GM12874 (cell line): ENCODE results near the gene JPH2.

Source experiments
- TF ChIP-seq, protein P1 (sequence below): IDR thresholded peaks from 2 replicates; pipeline ENCODE4 v1.5.1; 2011; ENCODE audit warnings: low read depth, mild to moderate bottlenecking, control low read depth, low read length, moderate library complexity; ENCODE audit not compliant: insufficient read depth

JPH2 gene

DNA sequence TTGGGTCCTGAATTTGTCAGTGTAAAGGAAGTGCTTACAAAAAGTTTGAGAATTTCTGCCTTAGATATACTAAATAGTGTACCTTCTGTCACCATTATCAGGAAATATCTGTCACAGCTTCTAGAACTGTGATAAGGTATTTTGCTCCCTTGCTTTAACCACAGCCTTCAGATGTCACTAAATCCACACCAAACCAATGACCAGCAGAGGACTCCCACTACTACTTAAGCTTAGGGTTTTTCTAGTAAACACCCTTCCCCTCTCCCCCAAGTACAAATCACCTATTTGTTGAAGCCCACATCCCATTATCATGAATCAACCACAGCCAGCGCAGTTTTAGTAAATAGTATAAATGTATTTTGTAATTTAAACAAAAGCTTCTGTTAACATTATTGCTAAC, 8.6 kb upstream of the JPH2 start:
- TF ChIP-seq, protein P1, sequence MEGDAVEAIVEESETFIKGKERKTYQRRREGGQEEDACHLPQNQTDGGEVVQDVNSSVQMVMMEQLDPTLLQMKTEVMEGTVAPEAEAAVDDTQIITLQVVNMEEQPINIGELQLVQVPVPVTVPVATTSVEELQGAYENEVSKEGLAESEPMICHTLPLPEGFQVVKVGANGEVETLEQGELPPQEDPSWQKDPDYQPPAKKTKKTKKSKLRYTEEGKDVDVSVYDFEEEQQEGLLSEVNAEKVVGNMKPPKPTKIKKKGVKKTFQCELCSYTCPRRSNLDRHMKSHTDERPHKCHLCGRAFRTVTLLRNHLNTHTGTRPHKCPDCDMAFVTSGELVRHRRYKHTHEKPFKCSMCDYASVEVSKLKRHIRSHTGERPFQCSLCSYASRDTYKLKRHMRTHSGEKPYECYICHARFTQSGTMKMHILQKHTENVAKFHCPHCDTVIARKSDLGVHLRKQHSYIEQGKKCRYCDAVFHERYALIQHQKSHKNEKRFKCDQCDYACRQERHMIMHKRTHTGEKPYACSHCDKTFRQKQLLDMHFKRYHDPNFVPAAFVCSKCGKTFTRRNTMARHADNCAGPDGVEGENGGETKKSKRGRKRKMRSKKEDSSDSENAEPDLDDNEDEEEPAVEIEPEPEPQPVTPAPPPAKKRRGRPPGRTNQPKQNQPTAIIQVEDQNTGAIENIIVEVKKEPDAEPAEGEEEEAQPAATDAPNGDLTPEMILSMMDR: no peak

DNA sequence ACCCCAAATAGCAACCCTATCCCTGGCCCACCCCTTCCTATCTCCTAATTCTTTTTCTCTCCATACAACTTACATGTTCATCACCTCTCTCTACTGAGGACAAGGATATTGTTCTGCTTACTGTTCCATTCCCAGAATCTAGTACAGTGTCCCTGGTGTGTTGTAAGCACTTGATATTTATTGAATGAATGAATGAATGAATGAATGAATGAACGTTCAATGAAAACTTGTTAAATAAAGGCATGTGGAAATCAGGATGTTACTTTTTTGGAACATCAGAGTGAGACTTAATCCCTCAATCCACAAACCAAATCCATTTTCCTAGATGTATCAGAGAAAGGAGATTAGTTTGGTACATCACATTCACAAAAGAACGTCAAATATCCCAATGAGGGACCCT, 6.8 kb upstream of the JPH2 start:
- TF ChIP-seq, protein P1: no peak

- TF ChIP-seq, protein P1: peak; percentile 64
Observed at GRCh38 chr20:44190197-44190852, 3.3 kb upstream of the JPH2 start.

DNA sequence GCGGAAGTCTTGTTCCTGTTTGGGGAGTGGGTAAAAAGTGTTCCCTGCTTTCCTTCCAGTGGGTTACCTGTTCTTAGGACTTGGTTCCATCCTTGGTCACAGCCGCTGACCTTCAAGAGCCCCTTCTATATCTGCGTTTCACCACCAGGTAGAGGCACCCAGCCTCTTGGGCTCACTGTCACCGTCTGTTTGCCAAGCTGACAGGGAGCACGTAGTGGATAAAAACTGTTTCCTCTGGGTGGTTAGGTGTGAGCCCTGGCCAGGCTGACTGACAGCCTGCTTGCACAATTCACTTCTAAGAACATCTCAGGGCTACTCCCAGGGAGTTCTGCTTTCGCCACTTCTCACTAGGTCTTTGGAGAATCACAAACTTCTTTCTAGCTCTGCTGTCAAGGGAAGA, 1.8 kb upstream of the JPH2 start:
- TF ChIP-seq, protein P1: no peak

DNA sequence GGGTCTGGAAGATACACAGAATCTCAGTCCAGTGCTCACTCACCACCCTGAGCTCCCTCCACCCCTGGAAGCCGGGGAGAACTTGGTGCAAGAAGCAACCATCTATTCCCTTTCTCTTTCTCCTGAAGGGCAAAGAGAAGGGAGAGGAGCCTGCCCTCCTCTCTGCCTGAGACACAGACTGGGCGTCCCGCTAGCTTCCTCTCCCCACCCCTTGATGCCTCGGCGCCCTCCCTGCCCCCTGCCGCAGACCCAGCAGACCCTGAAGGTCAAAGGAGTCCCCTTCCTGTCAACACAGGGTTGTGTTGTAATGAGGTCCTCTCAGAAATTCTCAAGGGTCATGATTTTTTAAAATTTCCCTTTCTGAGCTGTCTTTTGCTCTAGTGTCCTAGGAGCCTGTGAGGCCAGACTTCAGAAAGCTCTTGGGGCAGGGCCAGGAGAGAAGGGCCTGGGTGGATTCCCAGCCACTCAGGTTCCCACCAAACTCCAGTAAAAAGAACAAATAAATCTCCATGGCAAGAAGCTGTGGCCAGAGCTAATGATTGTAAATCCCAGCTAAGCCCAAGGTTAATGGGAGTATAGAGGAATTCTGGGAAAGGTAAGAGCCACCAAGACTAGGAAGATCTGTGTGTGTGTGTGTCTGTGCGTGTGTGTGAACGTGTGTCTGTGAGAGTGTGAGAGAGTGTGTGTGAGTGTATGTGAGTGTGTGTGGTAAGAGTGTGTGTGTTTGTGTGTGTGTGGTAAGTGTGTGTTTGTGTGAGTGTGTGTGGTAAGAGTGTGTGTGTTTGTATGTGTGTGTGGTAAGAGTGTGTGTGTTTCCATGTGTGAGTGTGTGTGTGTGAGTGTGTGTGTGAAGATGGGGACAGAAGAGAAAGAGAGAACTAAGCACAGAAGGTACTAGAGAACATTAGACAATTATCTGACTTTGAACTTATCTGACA, 1.1 kb upstream of the JPH2 start:
- TF ChIP-seq, protein P1: no peak

DNA sequence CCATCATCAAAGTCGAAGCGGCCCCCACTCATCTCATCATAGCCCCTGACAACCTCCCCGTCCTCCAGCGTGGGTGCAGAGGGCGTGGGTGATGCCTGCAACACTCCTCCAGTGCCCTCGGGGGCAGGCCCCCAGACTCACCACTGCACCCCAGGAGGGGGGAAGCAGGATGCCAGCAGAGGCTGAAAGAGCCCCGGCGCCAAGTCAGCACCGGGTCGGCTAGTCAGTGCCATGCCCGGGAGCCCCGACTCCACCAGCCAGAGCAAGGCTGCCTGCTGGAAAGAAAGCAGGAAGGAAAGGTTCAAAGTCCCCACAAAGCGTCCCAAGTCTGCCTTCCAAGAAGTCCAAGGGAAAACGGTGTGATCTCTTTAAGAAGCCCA, 324 bp downstream of the JPH2 start:
- TF ChIP-seq, protein P1: no peak

DNA sequence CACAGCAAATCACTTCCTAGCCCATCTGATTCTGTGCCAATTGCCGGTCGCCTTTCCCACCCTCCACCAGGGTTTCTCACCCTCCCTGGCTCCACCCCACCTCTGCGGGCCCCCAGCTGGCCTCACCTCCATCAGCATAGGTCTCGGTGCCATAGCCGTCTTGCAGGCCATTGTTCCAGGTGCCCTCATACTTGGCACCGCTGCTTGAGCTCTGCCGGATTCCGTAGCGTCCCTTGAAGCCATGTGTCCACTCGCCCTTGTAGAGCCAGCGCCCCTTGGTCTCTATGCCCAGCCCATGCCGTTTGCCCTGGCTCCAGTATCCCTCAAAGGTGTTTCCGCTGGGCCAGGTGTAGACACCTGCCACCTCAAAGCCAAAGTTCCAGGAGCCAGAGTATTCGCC, 787 bp downstream of the JPH2 start:
- TF ChIP-seq, protein P1: no peak
